HG03342 (cell line): Measurements from ENCODE around the gene PDE4DIP.
"Not testable (repeated sequence)": the region's sequence is repeated elsewhere in the genome, so short reads cannot be mapped to it uniquely, and the experiment has no call there.

Experiments
- ATAC-seq: cut with Tn5 transposase; IDR thresholded peaks from one replicate; pipeline ENCODE4 v1.9.1; 2021; ENCODE audit warnings: mild to moderate bottlenecking, moderate library complexity; ENCODE audit not compliant: unreplicated experiment

Gene PDE4DIP

DNA sequence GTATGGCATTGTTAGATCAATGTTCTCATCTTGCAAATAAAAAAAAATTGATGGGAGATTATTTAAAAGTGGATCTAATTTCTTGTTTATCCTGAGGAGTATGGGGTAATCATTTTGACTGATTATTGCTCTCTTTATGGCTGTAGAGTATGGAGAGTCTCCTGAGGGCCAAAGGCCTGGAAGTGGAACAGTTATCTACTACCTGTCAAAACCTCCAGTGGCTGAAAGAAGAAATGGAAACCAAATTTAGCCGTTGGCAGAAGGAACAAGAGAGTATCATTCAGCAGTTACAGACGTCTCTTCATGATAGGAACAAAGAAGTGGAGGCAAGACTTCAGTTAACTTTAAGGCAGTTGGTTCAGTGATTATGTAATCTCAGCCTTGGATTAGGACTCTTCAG lies 123.4 kb downstream of the PDE4DIP start:
- ATAC-seq = not testable (repeated sequence)

GRCh38 chr1:148968682-148969081 lies 124.5 kb downstream of the PDE4DIP start:
- not testable (repeated sequence) for ATAC-seq

DNA sequence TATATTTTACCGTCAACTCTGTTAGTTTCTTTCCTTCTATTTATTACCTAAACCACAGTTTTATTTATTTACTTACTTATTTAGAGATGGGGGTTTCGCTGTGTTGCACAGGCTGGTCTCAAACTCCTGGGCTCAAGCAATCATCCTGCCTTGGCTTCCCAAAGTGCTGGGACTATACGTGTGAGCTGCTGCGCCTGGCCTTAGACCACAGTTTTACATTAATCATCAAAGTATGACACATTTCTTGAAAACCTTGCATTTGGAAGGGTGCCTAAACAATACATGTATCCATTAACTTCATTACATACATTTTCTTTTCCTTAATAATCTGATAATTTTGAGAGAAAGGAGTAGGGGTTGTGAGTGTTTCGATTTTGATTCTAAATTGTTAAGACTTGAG lies 124.9 kb downstream of the PDE4DIP start:
- not testable (repeated sequence) for ATAC-seq

GRCh38 chr1:148975453-148975852 lies 131.2 kb downstream of the PDE4DIP start:
- peak; percentile 48 for ATAC-seq

DNA sequence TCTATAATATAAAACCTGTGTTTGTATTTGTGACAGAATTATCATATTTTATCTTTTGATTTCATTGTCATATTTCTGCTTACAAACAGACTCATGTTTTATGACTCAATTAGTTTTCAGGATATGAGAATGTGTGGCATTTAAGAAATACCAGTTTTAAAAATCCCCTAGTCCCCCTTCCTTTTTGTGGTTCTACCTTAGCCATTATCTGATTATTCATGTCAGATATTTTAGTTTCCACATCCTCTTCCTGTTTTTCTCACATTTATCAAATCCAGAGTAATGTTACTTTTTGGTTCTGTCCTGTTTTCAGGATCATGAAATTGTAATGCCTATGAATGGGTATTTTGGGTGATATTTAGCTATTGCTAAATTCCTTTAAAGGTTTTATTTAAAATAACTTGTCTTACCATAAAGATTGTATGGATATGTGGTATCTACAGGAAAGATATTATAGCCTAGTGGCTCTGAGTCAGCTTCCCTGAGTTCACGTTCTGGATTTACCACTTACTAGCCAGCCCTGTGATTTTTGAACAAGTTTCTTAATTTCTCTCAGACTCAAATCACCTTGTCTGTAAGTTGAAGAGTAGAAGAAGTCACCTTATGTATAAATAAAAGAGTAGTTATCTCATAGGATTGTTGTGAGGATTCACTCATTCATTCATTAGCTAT lies 131.8 kb downstream of the PDE4DIP start:
- ATAC-seq = peak; percentile 51

DNA sequence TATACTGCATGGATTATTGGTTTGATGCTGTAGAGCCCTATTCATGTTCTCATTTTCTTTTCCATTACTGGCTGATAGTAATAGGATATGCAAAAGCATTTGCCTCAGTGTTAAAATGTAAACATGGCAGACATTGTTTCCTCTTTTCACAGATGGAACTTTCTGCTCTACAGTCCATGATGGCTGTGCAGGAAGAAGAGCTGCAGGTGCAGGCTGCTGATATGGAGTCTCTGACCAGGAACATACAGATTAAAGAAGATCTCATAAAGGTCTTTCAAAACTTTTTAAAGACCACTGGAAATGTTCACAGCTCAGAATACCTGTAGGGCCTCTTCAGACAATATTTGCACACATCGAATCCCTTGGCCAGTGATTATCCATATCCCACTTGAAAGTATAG lies 133.6 kb downstream of the PDE4DIP start:
- not testable (repeated sequence) for ATAC-seq

- ATAC-seq = not testable (repeated sequence)
Observed at GRCh38 chr1:148989378-148989777, 145.2 kb downstream of the PDE4DIP start.

DNA sequence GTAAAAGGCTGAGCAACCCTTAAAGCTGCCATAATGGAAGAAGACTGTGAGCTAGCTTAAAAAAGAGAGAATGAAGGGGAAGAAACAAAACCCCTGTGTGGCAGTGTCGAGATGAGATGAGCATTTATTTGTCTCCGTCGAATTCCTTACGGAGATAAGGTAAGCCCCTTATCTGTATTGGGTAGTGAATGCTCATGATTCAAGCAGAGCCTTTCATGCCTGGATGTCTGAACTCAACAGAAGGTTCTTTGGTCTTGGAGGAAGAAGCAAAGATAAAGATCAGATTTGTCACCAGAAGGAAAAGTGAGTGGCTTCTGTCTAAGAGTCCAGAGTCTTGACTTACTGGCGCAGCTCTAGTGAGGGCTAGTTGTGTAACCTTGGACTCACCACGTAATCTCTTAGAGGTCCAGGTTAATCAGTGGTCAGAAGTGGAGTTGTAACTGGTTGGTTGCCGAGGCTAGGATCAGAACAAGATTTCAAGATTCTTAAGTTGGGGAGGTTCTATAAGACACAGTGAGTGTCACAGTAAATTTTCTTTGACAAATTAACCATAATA lies 146.1 kb downstream of the PDE4DIP start:
- ATAC-seq = not testable (repeated sequence)

GRCh38 chr1:148991818-148992217 lies 147.6 kb downstream of the PDE4DIP start:
- ATAC-seq = not testable (repeated sequence)

DNA sequence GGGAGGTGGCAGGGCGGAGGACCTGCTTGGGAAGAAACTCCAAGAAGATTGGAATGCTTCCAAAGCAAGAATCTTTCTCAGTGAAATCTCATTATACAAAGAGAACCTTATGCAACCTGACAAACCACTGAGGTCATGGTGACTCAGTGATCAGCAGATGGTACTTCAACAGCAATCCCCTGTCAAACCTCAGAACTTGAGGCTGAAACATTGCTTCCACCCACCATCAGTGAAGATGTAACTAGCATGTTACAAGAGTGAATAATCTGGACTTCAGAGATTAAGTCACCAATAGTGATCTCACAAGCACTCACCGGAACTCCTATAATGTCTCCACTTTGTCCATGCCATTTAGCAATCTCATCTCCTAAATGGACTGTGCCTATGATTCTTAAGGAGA lies 148.1 kb downstream of the PDE4DIP start:
- ATAC-seq = not testable (repeated sequence)

- ATAC-seq = not testable (repeated sequence)
Observed at GRCh38 chr1:148996449-148997224, 152.4 kb downstream of the PDE4DIP start.

DNA sequence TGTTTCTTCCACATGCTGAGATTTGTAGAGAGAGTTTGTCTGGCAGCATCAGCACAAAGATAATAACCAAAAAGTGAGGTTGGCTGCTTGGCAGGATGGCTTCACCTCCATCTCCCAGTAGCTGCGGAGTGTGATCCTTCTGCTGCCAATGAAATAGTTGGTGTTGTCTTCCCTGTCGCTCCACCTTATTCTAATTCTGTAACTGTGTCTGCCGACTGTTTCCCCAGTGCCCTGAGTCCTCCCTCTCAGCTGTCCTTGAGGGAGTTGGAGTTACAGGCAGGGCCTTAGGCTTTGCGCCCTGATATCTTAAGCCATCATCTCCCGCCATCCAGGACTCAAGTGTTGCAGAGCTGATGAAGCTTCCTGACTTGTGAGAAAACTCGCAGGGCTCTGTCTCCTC lies 153.2 kb downstream of the PDE4DIP start:
- ATAC-seq = not testable (repeated sequence)

GRCh38 chr1:149002664-149003063 lies 158.4 kb downstream of the PDE4DIP start:
- not testable (repeated sequence) for ATAC-seq

DNA sequence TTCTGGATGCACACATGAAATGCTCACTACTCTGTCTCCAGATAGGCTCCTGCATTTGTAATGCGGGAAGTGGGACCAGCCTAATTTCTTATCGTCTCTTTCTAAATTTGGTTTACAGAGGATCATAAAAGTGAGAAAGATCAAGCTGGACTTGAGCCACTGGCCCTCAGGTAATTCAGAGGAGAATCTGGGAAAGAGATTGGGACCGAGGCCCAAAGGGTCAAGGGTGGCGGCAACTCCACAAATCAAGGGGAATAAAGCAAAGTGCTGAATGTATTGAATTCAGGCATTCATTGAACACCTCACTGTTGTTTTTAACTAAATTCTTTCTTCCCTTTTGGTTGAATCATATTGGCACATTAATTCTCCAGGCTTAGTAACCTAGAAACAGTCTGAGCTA lies 164.1 kb downstream of the PDE4DIP start:
- not testable (repeated sequence) for ATAC-seq

- ATAC-seq = not testable (repeated sequence)
Observed at GRCh38 chr1:149008769-149009168, 164.5 kb downstream of the PDE4DIP start.

GRCh38 chr1:149009761-149010160 lies 165.5 kb downstream of the PDE4DIP start:
- ATAC-seq = not testable (repeated sequence)

DNA sequence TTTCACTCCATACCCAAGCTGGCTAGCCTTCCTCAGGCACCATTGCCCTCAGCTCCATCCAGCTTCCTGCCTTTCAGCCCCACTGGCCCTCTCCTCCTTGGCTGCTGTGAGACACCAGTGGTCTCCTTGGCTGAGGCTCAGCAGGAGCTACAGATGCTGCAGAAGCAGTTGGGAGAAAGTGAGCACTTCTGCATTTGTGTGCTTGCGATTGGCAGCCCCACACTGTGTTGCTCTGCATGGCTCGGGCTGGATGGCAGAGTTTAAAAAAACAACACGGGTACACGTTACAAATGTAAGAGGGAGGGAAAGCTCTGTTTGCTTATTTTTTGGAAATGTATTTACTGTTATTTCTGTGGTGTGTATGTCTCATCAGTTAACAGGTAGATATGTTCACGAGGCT lies 168.4 kb downstream of the PDE4DIP start:
- ATAC-seq = not testable (repeated sequence)

DNA sequence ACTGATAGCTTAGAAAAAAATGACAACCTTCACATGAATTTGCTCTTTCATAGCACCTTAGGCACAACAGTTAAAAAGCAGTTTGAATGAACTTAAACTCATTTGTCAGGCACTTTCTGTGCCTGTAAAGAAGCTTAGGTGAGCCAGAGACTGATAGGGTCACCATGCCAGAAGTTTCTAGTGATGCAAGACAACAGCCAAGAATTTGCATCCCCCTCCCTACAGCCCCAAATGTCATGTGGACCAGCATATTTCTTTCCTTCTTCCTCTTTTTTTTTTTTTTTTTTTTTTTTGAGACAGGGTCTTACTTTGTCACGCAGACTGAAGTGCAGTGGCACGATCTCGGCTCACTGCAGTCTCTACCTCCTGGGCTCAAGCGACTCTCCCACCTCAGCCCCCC lies 169.3 kb downstream of the PDE4DIP start:
- not testable (repeated sequence) for ATAC-seq

DNA sequence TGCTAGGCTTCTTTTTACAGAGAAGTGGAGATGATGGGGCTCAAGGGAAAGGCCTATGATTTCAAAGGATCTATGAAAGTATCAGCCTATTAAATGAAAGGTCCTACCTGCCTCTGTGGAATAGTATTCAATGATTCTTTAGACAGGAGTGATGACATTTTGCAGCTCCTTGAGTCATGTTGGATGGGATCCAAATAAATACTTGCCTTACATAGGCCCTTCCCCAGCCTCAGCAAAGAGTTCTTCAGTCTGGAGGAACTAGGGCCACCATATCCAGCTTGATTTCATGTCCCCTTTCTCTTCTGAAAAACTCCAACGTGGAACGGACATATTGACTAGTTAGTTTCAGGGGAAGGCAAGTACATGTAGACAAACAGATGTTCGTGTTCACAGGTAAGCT lies 171.3 kb downstream of the PDE4DIP start:
- ATAC-seq = not testable (repeated sequence)

DNA sequence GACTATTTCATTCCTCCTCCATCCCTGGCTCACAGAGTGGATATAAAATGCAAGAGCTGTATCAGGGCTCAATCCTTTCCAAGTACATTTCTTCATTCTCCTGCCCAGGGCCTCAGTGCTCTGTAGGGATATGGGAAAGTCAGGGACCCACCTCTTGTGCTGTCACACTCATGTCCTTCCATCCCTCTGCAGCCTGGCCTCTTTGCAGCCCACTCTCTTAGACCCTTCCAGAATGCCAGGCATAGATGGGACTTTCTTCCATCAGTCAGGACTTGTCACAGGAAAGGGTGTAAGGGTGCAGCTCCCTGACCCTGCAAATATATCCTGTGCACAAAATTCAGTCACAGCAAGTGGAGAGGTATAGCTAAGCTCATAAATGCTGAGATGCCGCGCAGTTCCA lies 172.4 kb downstream of the PDE4DIP start:
- not testable (repeated sequence) for ATAC-seq

GRCh38 chr1:149018577-149018976 lies 174.3 kb downstream of the PDE4DIP start:
- not testable (repeated sequence) for ATAC-seq

- not testable (repeated sequence) for ATAC-seq
Observed at GRCh38 chr1:149024327-149024726, 180.1 kb downstream of the PDE4DIP start.
